ENCODE results near the gene NALCN.

NALCN gene

DNA sequence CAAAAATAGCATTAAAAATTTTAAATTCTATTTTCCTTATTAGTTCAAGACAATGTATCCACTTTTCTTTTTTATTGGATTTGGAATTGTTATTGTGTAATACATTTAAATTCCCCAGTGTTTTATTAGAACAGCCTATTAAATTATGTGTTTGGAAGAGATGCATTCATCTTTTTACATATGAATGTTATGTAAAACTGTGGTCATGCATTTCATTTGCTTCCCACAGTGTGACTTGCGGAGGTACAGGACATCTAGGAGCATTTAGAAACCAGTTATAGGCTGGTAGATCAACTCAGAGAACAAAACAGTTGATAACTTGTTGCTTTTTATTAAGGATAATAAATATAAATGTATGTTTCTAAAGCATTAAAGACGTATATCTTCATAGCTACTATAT lies 406.2 kb downstream of the NALCN start:
- DNase-seq: no peak

DNA sequence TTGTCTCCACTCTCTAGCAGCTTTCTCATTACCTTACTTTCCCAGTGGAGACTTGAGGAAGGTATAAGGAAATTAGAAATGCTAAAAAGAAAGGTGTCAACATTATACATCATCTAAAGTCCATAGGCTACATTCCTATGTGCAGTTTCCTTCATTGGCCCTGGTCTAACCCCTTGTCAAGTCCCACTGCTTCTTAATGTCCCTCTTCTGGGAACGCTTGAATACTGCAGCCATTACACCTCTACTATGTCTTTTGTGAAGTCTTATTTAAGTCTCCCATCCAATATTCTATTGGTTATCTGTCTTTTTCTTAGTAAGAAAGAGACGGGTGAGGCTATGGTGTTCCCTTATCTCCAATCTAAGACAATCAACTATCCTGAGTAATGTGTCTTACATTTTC lies 409.1 kb downstream of the NALCN start:
- no peak for DNase-seq
